Fibroblast of skin of abdomen (primary cell): Measurements from ENCODE around the gene KRT17.
"Not testable (repeated sequence)": the region's sequence is repeated elsewhere in the genome, so short reads cannot be mapped to it uniquely, and the experiment has no call there.

ENCODE experiments used
- DNase-seq: peaks from one replicate; pipeline ENCODE4 v3.0.0-alpha.2; 2013

The KRT17 gene

GRCh38 chr17:41619927-41620582 is 4.3 kb downstream of the KRT17 start:
- DNase-seq = not testable (repeated sequence)

GRCh38 chr17:41619036-41619926 is 5.1 kb downstream of the KRT17 start:
- DNase-seq = no peak

GRCh38 chr17:41618341-41619035 is 5.9 kb downstream of the KRT17 start:
- no peak for DNase-seq

- DNase-seq = no peak
Observed at GRCh38 chr17:41617698-41618097, 6.7 kb downstream of the KRT17 start.

- DNase-seq = no peak
Observed at GRCh38 chr17:41617136-41617535, 7.2 kb downstream of the KRT17 start.

- DNase-seq = not testable (repeated sequence)
Observed at GRCh38 chr17:41616486-41616885, 7.9 kb downstream of the KRT17 start.

GRCh38 chr17:41615454-41615853 is 8.9 kb downstream of the KRT17 start:
- DNase-seq = no peak

GRCh38 chr17:41614767-41615166 is 9.6 kb downstream of the KRT17 start:
- not testable (repeated sequence) for DNase-seq

GRCh38 chr17:41614098-41614497 is 10.3 kb downstream of the KRT17 start:
- no peak for DNase-seq

- no peak for DNase-seq
Observed at GRCh38 chr17:41613277-41614082, 10.9 kb downstream of the KRT17 start.

- not testable (repeated sequence) for DNase-seq
Observed at GRCh38 chr17:41612376-41613160, 11.8 kb downstream of the KRT17 start, which contains the start of gene KRT16. KRT16 (minus strand) TSS chr17:41612767; CDS start chr17:41612688, 79 bp downstream.

- DNase-seq = no peak
Observed at GRCh38 chr17:41610965-41611640, 13.3 kb downstream of the KRT17 start.

- not testable (repeated sequence) for DNase-seq
Observed at GRCh38 chr17:41610061-41610517, 14.3 kb downstream of the KRT17 start.

- DNase-seq = not testable (repeated sequence)
Observed at GRCh38 chr17:41606930-41607329, 17.4 kb downstream of the KRT17 start.

GRCh38 chr17:41602524-41602923 is 21.9 kb downstream of the KRT17 start:
- no peak for DNase-seq

GRCh38 chr17:41600318-41600717 is 24.1 kb downstream of the KRT17 start:
- no peak for DNase-seq

- DNase-seq = no peak
Observed at GRCh38 chr17:41599680-41600079, 24.7 kb downstream of the KRT17 start.

- no peak for DNase-seq
Observed at GRCh38 chr17:41595585-41595984, 28.8 kb downstream of the KRT17 start.

- no peak for DNase-seq
Observed at GRCh38 chr17:41594363-41594915, 29.9 kb downstream of the KRT17 start.

GRCh38 chr17:41593306-41593981 is 30.9 kb downstream of the KRT17 start:
- DNase-seq = no peak
